Stomach (tissue), 9 donors: ENCODE measurements around the gene LINC01488. TPM values are rescaled to one million over a fixed set of nuclear protein-coding genes. Genes with fewer than 3 reads are reported as not detected.

Experiments
- DNase-seq, 2 donors: peaks; one replicate each; pipeline versions ENCODE4 v3.0.0 to v3.0.0-alpha.2; 2013 to 2019
- H3K27ac ChIP-seq, 5 donors: fragments of 200-600 bp in 4 of 5; sonication (generic) in 4 of 5; one replicate each; pipeline ENCODE4 v1.5.1; 2013 to 2019; ENCODE audit warnings: mild to moderate bottlenecking in 1 of 5, moderate library complexity in 1 of 5
- H3K27me3 ChIP-seq, 3 donors: fragments of 200-600 bp; sonication (generic); one replicate each; pipeline ENCODE4 v1.5.1; 2017 to 2019; ENCODE audit warnings: mixed run types in 1 of 3
- H3K36me3 ChIP-seq, 4 donors: fragments of 200-600 bp; sonication (generic); 1 replicate in 3 of 4; 2 replicates in 1 of 4; pipeline ENCODE4 v1.5.1; 2016 to 2019
- H3K4me1 ChIP-seq, 4 donors: fragments of 200-600 bp; sonication (generic); one replicate each; pipeline ENCODE4 v1.5.1; 2016 to 2019
- H3K4me3 ChIP-seq, 4 donors: fragments of 200-600 bp; sonication (generic) in 3 of 4; one replicate each; pipeline ENCODE4 v1.5.1; 2016 to 2019; ENCODE audit warnings: mild to moderate bottlenecking in 1 of 4
- H3K9me3 ChIP-seq, 4 donors: fragments of 200-600 bp; sonication (generic); one replicate each; pipeline ENCODE4 v1.5.1; 2016 to 2019
- EP300 ChIP-seq: sonication (generic); formaldehyde crosslinking; IDR thresholded peaks from one replicate; pipeline ENCODE4 v1.6.1; 2017; ENCODE audit warnings: antibody characterized with exemption
- POLR2A ChIP-seq, 4 donors: fragments of 450-650 bp; IDR thresholded peaks; one replicate each; pipeline ENCODE4 v1.6.1; 2016; ENCODE audit warnings: antibody characterized with exemption in 4 of 4, control low read depth in 2 of 4, mild to moderate bottlenecking in 1 of 4, moderate library complexity in 1 of 4
- POLR2AphosphoS5 ChIP-seq, 3 donors: sonication (generic); formaldehyde crosslinking; IDR thresholded peaks; one replicate each; pipeline ENCODE4 v1.6.1; 2016; ENCODE audit warnings: antibody characterized with exemption in 3 of 3
- WGBS, 5 donors: extraction: QIAGEN DNeasy Blood & Tissue Kit in 3 of 5; methylation state at CpG; one replicate each; pipeline versions ENCODE4 v1.1.5 to v1.1.7; 2013 to 2018; 5-methylcytosine and 5-hydroxymethylcytosine counted together
- intact Hi-C: fragments of 100-400 bp; cut with DNase I; formaldehyde crosslinking; loops from one replicate; pipeline ENCODE4 v1.15.1; 2023; ENCODE audit warnings: low total_unique reads
- polyA plus RNA-seq, 3 donors: library from polyadenylated mRNA; stranded (reverse); fragments of 200-250 nt; gene quantifications; one replicate each; pipeline ENCODE4 v1.2.3, GENCODE V29; 2013
- total RNA-seq, 5 donors: library from RNA; depleted of rRNA; stranded (reverse); fragments of >200 nt; gene quantifications; one replicate each; pipeline versions ENCODE4 v1.1.0 to v1.2.3, GENCODE V29; 2014 to 2016
- TF ChIP-seq, protein P1 (sequence below), 7 experiments: fragments of 450-650 bp in 4 of 7; fragments of 200-600 bp in 3 of 7; sonication (generic) in 3 of 7; IDR thresholded peaks; one replicate each; pipeline ENCODE4 v1.5.1; 2016 to 2019; ENCODE audit warnings: antibody characterized with exemption in 7 of 7, control low read depth in 2 of 7, mild to moderate bottlenecking in 1 of 7
- donor health status: healthy with polysubstance abuse.
- donor health status: Bipolar disorder and iron deficiency.
- donor health status: healthy.

The LINC01488 gene
- total and polyA plus RNA-seq, 8 donors = not detected

DNA sequence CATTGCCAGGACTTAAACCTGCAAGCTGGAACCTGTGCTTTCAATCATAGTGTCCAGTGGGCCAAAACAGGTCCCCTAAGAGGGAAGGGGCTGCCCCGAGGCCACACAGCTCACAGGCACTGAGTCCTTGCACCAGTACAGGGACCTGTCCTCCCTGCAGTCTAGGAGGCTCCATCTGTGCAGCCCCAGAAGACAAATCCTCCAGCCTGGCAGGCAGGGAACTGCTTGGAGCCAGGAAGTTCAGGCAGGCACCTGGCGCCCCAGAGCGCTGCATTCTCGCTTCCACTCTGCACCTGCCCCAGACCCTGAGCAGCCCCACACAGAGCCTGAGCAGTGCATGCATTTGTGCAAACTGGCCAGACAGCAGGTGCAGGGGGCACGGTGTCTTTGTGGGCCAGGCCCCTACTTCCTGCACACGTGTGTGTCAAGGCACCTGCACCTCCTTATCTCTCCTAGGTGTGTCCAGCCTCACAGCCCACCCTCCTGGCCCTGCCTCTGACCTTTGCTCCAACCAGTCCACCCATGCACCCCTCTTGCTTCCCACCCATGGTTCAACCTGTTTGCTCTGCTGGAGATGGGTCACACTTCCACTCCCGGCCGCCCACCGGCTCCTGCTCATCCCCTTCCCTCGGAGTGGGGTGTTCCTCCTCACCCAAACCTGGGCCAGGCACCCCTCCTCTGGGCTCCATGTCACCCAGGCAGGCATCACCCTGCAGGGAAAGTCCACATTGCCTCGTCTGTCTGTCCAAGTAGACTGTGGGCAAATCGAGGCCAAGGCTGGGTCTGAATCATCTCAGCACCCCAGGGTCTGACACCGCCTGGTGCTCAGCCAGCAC, 19.0 kb downstream of the LINC01488 start:
- no peaks in the 10 kb centered on the region for H3K9me3 ChIP-seq
- no peak for TF ChIP-seq POLR2AphosphoS5 (IDR thresholded peaks at IDR 0.05)
- TF ChIP-seq, protein P1, sequence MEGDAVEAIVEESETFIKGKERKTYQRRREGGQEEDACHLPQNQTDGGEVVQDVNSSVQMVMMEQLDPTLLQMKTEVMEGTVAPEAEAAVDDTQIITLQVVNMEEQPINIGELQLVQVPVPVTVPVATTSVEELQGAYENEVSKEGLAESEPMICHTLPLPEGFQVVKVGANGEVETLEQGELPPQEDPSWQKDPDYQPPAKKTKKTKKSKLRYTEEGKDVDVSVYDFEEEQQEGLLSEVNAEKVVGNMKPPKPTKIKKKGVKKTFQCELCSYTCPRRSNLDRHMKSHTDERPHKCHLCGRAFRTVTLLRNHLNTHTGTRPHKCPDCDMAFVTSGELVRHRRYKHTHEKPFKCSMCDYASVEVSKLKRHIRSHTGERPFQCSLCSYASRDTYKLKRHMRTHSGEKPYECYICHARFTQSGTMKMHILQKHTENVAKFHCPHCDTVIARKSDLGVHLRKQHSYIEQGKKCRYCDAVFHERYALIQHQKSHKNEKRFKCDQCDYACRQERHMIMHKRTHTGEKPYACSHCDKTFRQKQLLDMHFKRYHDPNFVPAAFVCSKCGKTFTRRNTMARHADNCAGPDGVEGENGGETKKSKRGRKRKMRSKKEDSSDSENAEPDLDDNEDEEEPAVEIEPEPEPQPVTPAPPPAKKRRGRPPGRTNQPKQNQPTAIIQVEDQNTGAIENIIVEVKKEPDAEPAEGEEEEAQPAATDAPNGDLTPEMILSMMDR (IDR thresholded peaks at IDR 0.05) = no peak
- TF ChIP-seq POLR2A (IDR thresholded peaks at IDR 0.05) = no peak
- no peak for TF ChIP-seq EP300
- no peaks in the 10 kb centered on the region for H3K36me3 ChIP-seq
- 59 to 72% (median 63%) methylated on average over 12 to 13 of the region's 13 CpGs for WGBS, 5 donors
- no peak for DNase-seq
- H3K4me3 ChIP-seq = no peak overlapping the region
- no peak overlapping the region for H3K27ac ChIP-seq
- peaks cover 14 to 23% (median 18%) of the 10 kb centered on the region in 4 donors for H3K4me1 ChIP-seq
- H3K27me3 ChIP-seq = no peaks in the 10 kb centered on the region
- intact Hi-C loops = no loop called here

DNA sequence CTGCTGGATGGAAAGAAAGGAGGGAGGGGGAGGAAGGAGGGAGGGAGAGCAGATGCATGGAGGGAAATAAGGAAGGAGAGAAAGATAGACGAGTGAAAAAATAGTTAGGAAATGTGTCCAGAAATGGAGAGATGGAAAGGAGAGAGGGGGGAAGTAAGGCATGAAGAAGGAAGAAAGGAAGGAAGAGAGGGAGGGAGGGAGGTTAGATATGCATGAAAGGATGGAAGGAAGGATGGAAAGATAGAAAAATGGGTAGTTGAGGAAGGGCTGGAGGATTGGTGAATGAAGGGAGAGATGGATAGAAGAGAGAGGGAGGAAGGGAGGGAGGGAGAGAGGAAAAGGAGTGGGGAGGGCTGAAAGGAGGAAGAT, 19.6 kb downstream of the LINC01488 start:
- 41 to 68% (median 50%) methylated on average over 1 of the region's 1 CpG for WGBS, 5 donors
- intact Hi-C loops = no loop called here
- H3K27me3 ChIP-seq = no peaks in the 10 kb centered on the region
- no peaks in the 10 kb centered on the region for H3K36me3 ChIP-seq
- no peak overlapping the region for H3K4me3 ChIP-seq
- no peak for DNase-seq
- no peaks in the 10 kb centered on the region for H3K9me3 ChIP-seq
- H3K4me1 ChIP-seq = peaks cover 14 to 23% (median 16%) of the 10 kb centered on the region in 4 donors
- H3K27ac ChIP-seq = no peak overlapping the region
- no peak for TF ChIP-seq EP300
- TF ChIP-seq, protein P1 (IDR thresholded peaks at IDR 0.05) = no peak
- no peak for TF ChIP-seq POLR2AphosphoS5 (IDR thresholded peaks at IDR 0.05)

DNA sequence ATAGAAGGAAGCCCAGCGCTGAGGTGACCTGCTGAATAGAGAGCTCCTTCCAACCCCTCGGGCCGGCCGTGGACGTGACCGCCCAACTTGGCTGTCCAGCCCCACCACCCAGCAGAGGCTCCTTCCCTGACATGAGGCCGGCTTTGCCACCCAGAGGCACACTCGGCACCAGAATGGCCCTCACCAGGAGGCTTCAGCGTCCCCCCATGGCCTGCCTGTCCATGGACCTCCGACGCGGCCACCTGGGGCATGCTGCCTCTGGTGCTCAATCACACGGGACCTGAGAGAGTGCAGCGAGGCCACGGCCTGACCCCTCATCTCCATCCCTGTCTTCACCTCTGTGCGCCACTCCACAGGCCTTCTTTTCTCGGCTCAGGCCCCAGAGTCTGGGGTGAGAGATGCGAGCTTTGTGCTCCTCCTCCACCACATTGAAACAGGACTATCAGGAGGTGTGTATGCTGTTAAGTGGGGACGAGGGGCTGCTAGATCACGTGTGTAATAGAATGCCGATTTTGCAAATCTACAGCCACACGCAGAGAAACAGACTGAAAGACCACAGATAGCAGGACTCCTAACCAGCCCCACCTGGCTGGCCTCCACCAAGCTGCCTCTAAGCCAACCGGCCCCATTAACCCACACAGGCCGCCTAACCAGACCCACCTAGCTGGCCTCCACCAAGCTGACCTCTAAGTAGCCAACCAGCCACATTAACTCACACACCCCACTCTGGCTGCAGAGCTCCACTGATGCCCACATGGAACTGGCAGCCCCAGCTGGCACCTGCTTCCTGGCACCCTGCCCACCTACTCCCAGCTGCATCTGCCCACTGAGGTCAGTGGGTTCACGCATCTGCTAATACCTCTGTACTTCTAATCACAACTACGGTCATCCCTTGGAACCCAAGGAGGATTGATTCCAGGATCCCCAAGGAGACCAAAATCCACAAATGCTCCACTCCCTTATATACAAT, 20.7 kb downstream of the LINC01488 start:
- intact Hi-C loops = no loop called here
- Histone ChIP-seq H3K27me3 (no peaks in the 10 kb centered on the region), H3K9me3 (no peaks in the 10 kb centered on the region), H3K27ac (no peak overlapping the region), H3K4me1 (peaks cover 6 to 12% (median 6%) of the 10 kb centered on the region in 4 donors), H3K36me3 (no peaks in the 10 kb centered on the region), H3K4me3 (no peak overlapping the region)
- 88 to 94% (median 92%) methylated on average over 22 to 26 of the region's 26 CpGs for WGBS, 5 donors
- no peak for DNase-seq
- no peak for TF ChIP-seq POLR2A (IDR thresholded peaks at IDR 0.05)
- TF ChIP-seq EP300 = no peak
- TF ChIP-seq, protein P1 (IDR thresholded peaks at IDR 0.05) = no peak
- no peak for TF ChIP-seq POLR2AphosphoS5 (IDR thresholded peaks at IDR 0.05)

DNA sequence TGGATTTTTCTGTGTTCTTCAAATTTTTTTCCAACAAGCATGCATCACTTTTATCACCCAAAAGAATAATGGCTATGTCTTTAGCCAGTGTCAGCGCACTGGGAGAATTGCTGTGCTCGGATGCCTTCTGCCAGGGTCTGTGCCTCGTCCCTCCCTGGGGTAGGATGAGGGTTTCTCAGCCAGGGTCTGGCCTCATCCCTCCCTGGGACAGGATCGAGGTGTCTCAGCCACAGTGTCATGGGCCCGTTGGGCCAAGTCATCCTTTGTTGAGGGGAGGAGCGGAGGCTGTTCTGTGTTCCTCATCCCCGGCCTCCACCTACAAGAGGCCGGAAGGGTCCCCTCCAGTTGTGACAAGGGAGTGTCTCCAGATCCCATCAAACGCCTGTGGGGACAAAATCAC, 22.7 kb downstream of the LINC01488 start:
- intact Hi-C loops = no loop called here
- Histone ChIP-seq H3K4me1 (no peaks in the 10 kb centered on the region), H3K27ac (no peak overlapping the region), H3K36me3 (no peaks in the 10 kb centered on the region), H3K9me3 (no peaks in the 10 kb centered on the region), H3K27me3 (no peaks in the 10 kb centered on the region), H3K4me3 (no peak overlapping the region)
- 76 to 94% (median 91%) methylated on average over 5 to 9 of the region's 9 CpGs for WGBS, 5 donors
- TF ChIP-seq EP300 = no peak
- TF ChIP-seq, protein P1 (IDR thresholded peaks at IDR 0.05) = no peak
- no peak for TF ChIP-seq POLR2A (IDR thresholded peaks at IDR 0.05)
- TF ChIP-seq POLR2AphosphoS5 (IDR thresholded peaks at IDR 0.05) = no peak
- DNase-seq = no peak
